ENCODE data around the gene VAT1L.

Gene VAT1L

GRCh38 chr16:77849646-77850258 lies 61.4 kb downstream of the VAT1L start:
- no peaks in the 10 kb centered on the region for H4K20me1 ChIP-seq (ENCODE audit: insufficient read depth, low read length)
- H2AFZ ChIP-seq (ENCODE audit: low read length): no peak overlapping the region
- no peak overlapping the region for H3K9ac ChIP-seq (ENCODE audit: low read length)
- no peaks in the 10 kb centered on the region for H3K4me1 ChIP-seq (ENCODE audit: insufficient read depth, low read length, severe bottlenecking)
- H3K9me2 ChIP-seq (ENCODE audit: low read depth, low read length): no peaks in the 10 kb centered on the region
- H3F3A ChIP-seq (ENCODE audit: insufficient read depth, low read length): no peaks in the 10 kb centered on the region
- TF ChIP-seq CTCF (IDR thresholded peaks at IDR 0.05; ENCODE audit: low read length): no peak
- no peak for TF ChIP-seq EZH2 (IDR thresholded peaks at IDR 0.05; ENCODE audit: borderline replicate concordance, low read length)
- H3K27me3 ChIP-seq (ENCODE audit: insufficient read depth, low read length): no peaks in the 10 kb centered on the region
- no peaks in the 10 kb centered on the region for H3K9me3 ChIP-seq (ENCODE audit: low read length)
- H3K27ac ChIP-seq (ENCODE audit: low read depth, low read length, poor library complexity, severe bottlenecking): no peak overlapping the region
- H3K36me3 ChIP-seq (ENCODE audit: insufficient read depth, low read length): no peaks in the 10 kb centered on the region
- no peak overlapping the region for H3K4me3 ChIP-seq (ENCODE audit: low read depth, low read length, poor library complexity, severe bottlenecking)
- no peak overlapping the region for H3K4me2 ChIP-seq (ENCODE audit: low read length)
- H3K79me2 ChIP-seq (ENCODE audit: insufficient read depth, low read length): no peaks in the 10 kb centered on the region

GRCh38 chr16:77850636-77851333 lies 62.4 kb downstream of the VAT1L start:
- Histone ChIP-seq H2AFZ (ENCODE audit: low read length) (no peak overlapping the region), H3K27ac (ENCODE audit: low read depth, low read length, poor library complexity, severe bottlenecking) (no peak overlapping the region), H3K4me2 (ENCODE audit: low read length) (no peak overlapping the region), H3K4me1 (ENCODE audit: insufficient read depth, low read length, severe bottlenecking) (no peaks in the 10 kb centered on the region), H3K9me2 (ENCODE audit: low read depth, low read length) (no peaks in the 10 kb centered on the region), H3F3A (ENCODE audit: insufficient read depth, low read length) (no peaks in the 10 kb centered on the region), H3K79me2 (ENCODE audit: insufficient read depth, low read length) (no peaks in the 10 kb centered on the region), H3K4me3 (ENCODE audit: low read depth, low read length, poor library complexity, severe bottlenecking) (no peak overlapping the region), H4K20me1 (ENCODE audit: insufficient read depth, low read length) (no peaks in the 10 kb centered on the region), H3K9me3 (ENCODE audit: low read length) (no peaks in the 10 kb centered on the region), H3K27me3 (ENCODE audit: insufficient read depth, low read length) (no peaks in the 10 kb centered on the region), H3K9ac (ENCODE audit: low read length) (no peak overlapping the region), H3K36me3 (ENCODE audit: insufficient read depth, low read length) (no peaks in the 10 kb centered on the region)
- TF ChIP-seq CTCF (IDR thresholded peaks at IDR 0.05; ENCODE audit: low read length) (no peak), EZH2 (IDR thresholded peaks at IDR 0.05; ENCODE audit: borderline replicate concordance, low read length) (no peak)

- H3K9ac ChIP-seq (ENCODE audit: low read length): no peak overlapping the region
- no peaks in the 10 kb centered on the region for H3K27me3 ChIP-seq (ENCODE audit: insufficient read depth, low read length)
These were observed 64.8 kb downstream of the VAT1L start for GRCh38 chr16:77853161-77853560.

More at GRCh38 chr16:77853161-77853560, 64.8 kb downstream of the VAT1L start:
- no peak overlapping the region for H2AFZ ChIP-seq (ENCODE audit: low read length)
- H3K4me3 ChIP-seq (ENCODE audit: low read depth, low read length, poor library complexity, severe bottlenecking): no peak overlapping the region
- H3K4me2 ChIP-seq (ENCODE audit: low read length): no peak overlapping the region
- H3K79me2 ChIP-seq (ENCODE audit: insufficient read depth, low read length): no peaks in the 10 kb centered on the region
- H3K27ac ChIP-seq (ENCODE audit: low read depth, low read length, poor library complexity, severe bottlenecking): no peak overlapping the region
- H3K4me1 ChIP-seq (ENCODE audit: insufficient read depth, low read length, severe bottlenecking): no peaks in the 10 kb centered on the region
- H4K20me1 ChIP-seq (ENCODE audit: insufficient read depth, low read length): no peaks in the 10 kb centered on the region
- H3K36me3 ChIP-seq (ENCODE audit: insufficient read depth, low read length): no peaks in the 10 kb centered on the region
- no peaks in the 10 kb centered on the region for H3K9me2 ChIP-seq (ENCODE audit: low read depth, low read length)
- TF ChIP-seq EZH2 (IDR thresholded peaks at IDR 0.05; ENCODE audit: borderline replicate concordance, low read length) (no peak), CTCF (IDR thresholded peaks at IDR 0.05; ENCODE audit: low read length) (no peak)
- H3F3A ChIP-seq (ENCODE audit: insufficient read depth, low read length): no peaks in the 10 kb centered on the region
- no peaks in the 10 kb centered on the region for H3K9me3 ChIP-seq (ENCODE audit: low read length)

All from OCI-LY1 (cell line).